HAP-1 (cell line): Measurements from ENCODE around the gene YWHAH.
A peak's percentile ranks its signal among the peaks of the same experiment; 100 is the strongest.

Experiments used
- DNase-seq, 2 experiments: peaks; one replicate each; pipeline ENCODE4 v3.0.0-alpha.2; 2016 to 2020; ENCODE audit warnings: low spot score in 2 of 2
- H3K27me3 ChIP-seq: fragments of 250-450 bp; sonication (Bioruptor Pico); 2 replicates; pipeline ENCODE4 v1.5.1; 2020; ENCODE audit warnings: low read depth, mild to moderate bottlenecking, moderate library complexity
- H3K36me3 ChIP-seq: fragments of 250-450 bp; sonication (Bioruptor Pico); replicated peaks from 2 replicates; pipeline ENCODE4 v1.5.1; 2020; ENCODE audit warnings: mild to moderate bottlenecking
- H3K4me1 ChIP-seq: fragments of 250-450 bp; sonication (Bioruptor Pico); 2 replicates; pipeline ENCODE4 v1.5.1; 2020; ENCODE audit warnings: mild to moderate bottlenecking
- H3K4me3 ChIP-seq: fragments of 250-450 bp; sonication (Bioruptor Pico); 2 replicates; pipeline ENCODE4 v1.5.1; 2020; ENCODE audit warnings: mild to moderate bottlenecking, moderate library complexity
- H3K9me3 ChIP-seq: fragments of 250-450 bp; sonication (Bioruptor Pico); 2 replicates; pipeline ENCODE4 v1.5.1; 2020; ENCODE audit warnings: mild to moderate bottlenecking, moderate library complexity
- in situ Hi-C: fragments of 300-500 bp; cut with MboI; formaldehyde crosslinking; loops from 3 replicates; pipeline ENCODE4 v1.14.3; 2020; ENCODE audit warnings: low sequenced_read_pairs, inconsistent platforms, mixed read lengths

YWHAH gene

GRCh38 chr22:31929167-31929930, 15.0 kb upstream of the YWHAH start:
- Histone ChIP-seq H3K4me3 (no peak overlapping the region), H3K36me3 (no peaks in the 10 kb centered on the region), H3K27me3 (no peaks in the 10 kb centered on the region), H3K4me1 (no peaks in the 10 kb centered on the region), H3K9me3 (no peaks in the 10 kb centered on the region)
- in situ Hi-C loops = no loop called here
- no peak for DNase-seq

- in situ Hi-C loops = no loop called here
- Histone ChIP-seq H3K4me3 (no peak overlapping the region), H3K27me3 (no peaks in the 10 kb centered on the region), H3K9me3 (no peaks in the 10 kb centered on the region), H3K4me1 (no peaks in the 10 kb centered on the region), H3K36me3 (no peaks in the 10 kb centered on the region)
- DNase-seq = no peak
Observed at GRCh38 chr22:31932863-31933262, 11.5 kb upstream of the YWHAH start.

- Histone ChIP-seq H3K4me1 (no peaks in the 10 kb centered on the region), H3K27me3 (no peaks in the 10 kb centered on the region), H3K4me3 (no peak overlapping the region), H3K36me3 (no peaks in the 10 kb centered on the region), H3K9me3 (no peaks in the 10 kb centered on the region)
- DNase-seq = no peak
- in situ Hi-C loops = no loop called here
Observed at GRCh38 chr22:31933406-31933805, 10.9 kb upstream of the YWHAH start.

GRCh38 chr22:31933816-31934482, 10.4 kb upstream of the YWHAH start:
- Histone ChIP-seq H3K4me1 (no peaks in the 10 kb centered on the region), H3K9me3 (no peaks in the 10 kb centered on the region), H3K36me3 (no peaks in the 10 kb centered on the region), H3K4me3 (no peak overlapping the region), H3K27me3 (no peaks in the 10 kb centered on the region)
- no peak for DNase-seq
- in situ Hi-C loops = no loop called here

- Histone ChIP-seq H3K4me1 (no peaks in the 10 kb centered on the region), H3K27me3 (no peaks in the 10 kb centered on the region), H3K4me3 (no peak overlapping the region), H3K9me3 (no peaks in the 10 kb centered on the region), H3K36me3 (no peaks in the 10 kb centered on the region)
- in situ Hi-C loops = no loop called here
- no peak for DNase-seq
Observed at GRCh38 chr22:31935961-31936635, 8.2 kb upstream of the YWHAH start.

GRCh38 chr22:31937341-31937740, 7.0 kb upstream of the YWHAH start:
- Histone ChIP-seq H3K27me3 (no peaks in the 10 kb centered on the region), H3K4me3 (no peak overlapping the region), H3K36me3 (no peaks in the 10 kb centered on the region), H3K4me1 (no peaks in the 10 kb centered on the region), H3K9me3 (no peaks in the 10 kb centered on the region)
- in situ Hi-C loops = no loop called here
- DNase-seq = no peak

- in situ Hi-C loops = no loop called here
- H3K4me3 ChIP-seq = no peak overlapping the region
- H3K36me3 ChIP-seq = no peaks in the 10 kb centered on the region
- no peaks in the 10 kb centered on the region for H3K9me3 ChIP-seq
- H3K27me3 ChIP-seq = no peaks in the 10 kb centered on the region
- DNase-seq = no peak
- no peaks in the 10 kb centered on the region; the same call in 1 of the 2 replicates for H3K4me1 ChIP-seq
Observed at GRCh38 chr22:31938296-31938695, 6.0 kb upstream of the YWHAH start.

- Histone ChIP-seq H3K36me3 (no peaks in the 10 kb centered on the region), H3K4me1 (peaks cover 4% of the 10 kb centered on the region), H3K27me3 (no peaks in the 10 kb centered on the region), H3K9me3 (no peaks in the 10 kb centered on the region), H3K4me3 (no peak overlapping the region)
- no peak for DNase-seq
- in situ Hi-C loops = loop anchor here (10.0 kb wide), 1 partner anchor 186 kb away; the partner anchor contains the start of genes DEPDC5 and PRR14L
Observed at GRCh38 chr22:31940506-31940905, 3.8 kb upstream of the YWHAH start.

- Histone ChIP-seq H3K4me1 (peaks cover 11% of the 10 kb centered on the region), H3K4me3 (no peak overlapping the region), H3K27me3 (no peaks in the 10 kb centered on the region), H3K36me3 (peaks cover 7% of the 10 kb centered on the region; the same call in 1 of the 2 replicates), H3K9me3 (no peaks in the 10 kb centered on the region)
- no peak for DNase-seq
- in situ Hi-C loops = loop anchor here (10.0 kb wide), 1 partner anchor 187 kb away; the partner anchor contains the start of genes DEPDC5 and PRR14L
Observed at GRCh38 chr22:31942091-31942490, 2.2 kb upstream of the YWHAH start.

GRCh38 chr22:31943206-31943977, 943 bp upstream of the YWHAH start:
- peaks cover 20% of the 10 kb centered on the region for H3K36me3 ChIP-seq
- H3K4me1 ChIP-seq = peaks cover 11% of the 10 kb centered on the region
- no peak for DNase-seq
- in situ Hi-C loops = loop anchor here (10.0 kb wide), 1 partner anchor 189 kb away; the partner anchor contains the start of genes DEPDC5 and PRR14L
- H3K9me3 ChIP-seq = no peaks in the 10 kb centered on the region
- peak overlapping the region; percentile 79 for H3K4me3 ChIP-seq
- no peaks in the 10 kb centered on the region for H3K27me3 ChIP-seq

- peak in 1 of 2 experiments; percentile 56 for DNase-seq
- peak overlapping the region; percentile 79 for H3K4me3 ChIP-seq
- H3K27me3 ChIP-seq = no peaks in the 10 kb centered on the region
- in situ Hi-C loops = loop anchor here (10.0 kb wide), 1 partner anchor 190 kb away; the partner anchor contains the start of genes DEPDC5 and PRR14L
- H3K4me1 ChIP-seq = peaks cover 11% of the 10 kb centered on the region
- peaks cover 33% of the 10 kb centered on the region for H3K36me3 ChIP-seq
- no peaks in the 10 kb centered on the region for H3K9me3 ChIP-seq
Observed at GRCh38 chr22:31944700-31945442, 536 bp downstream of the YWHAH start.

GRCh38 chr22:31945443-31945855, 1.1 kb downstream of the YWHAH start:
- Histone ChIP-seq H3K4me3 (peak overlapping the region; percentile 79), H3K9me3 (no peaks in the 10 kb centered on the region), H3K4me1 (peaks cover 11% of the 10 kb centered on the region), H3K36me3 (peaks cover 38% of the 10 kb centered on the region), H3K27me3 (no peaks in the 10 kb centered on the region)
- in situ Hi-C loops = loop anchor here (10.0 kb wide), 1 partner anchor 191 kb away; the partner anchor contains the start of genes DEPDC5 and PRR14L
- DNase-seq = no peak
